ENCODE data around the gene LGALS1. TPM values are rescaled to one million over a fixed set of nuclear protein-coding genes. Genes with fewer than 3 reads are reported as not detected.

The LGALS1 gene
- total and polyA plus RNA-seq, 2 donors (not counting 1 experiment from before 2014, with no cell fraction given): 106 to 207 TPM

GRCh38 chr22:37631448-37632173 lies 43.8 kb upstream of the LGALS1 start:
- Histone ChIP-seq H3K79me2 (ENCODE audit: control insufficient read depth, insufficient read depth, low read length) (peaks cover 2% of the 10 kb centered on the region), H3K36me3 (replicated peaks in 1 of 2; ENCODE audit: control extremely low read depth in 1 of 2, control insufficient read depth in 1 of 2, extremely low read depth in 1 of 2, insufficient read depth in 2 of 2, low read length in 1 of 2) (peaks cover 0 to 17% of the 10 kb centered on the region in 2 experiments), H3K4me3 (ENCODE audit: control extremely low read depth in 1 of 5, extremely low read depth in 1 of 5, insufficient read depth in 1 of 5, low read depth in 2 of 5, low read length in 4 of 5) (no peak overlapping the region), H3K4me2 (replicated peaks; ENCODE audit: low read depth, low read length, poor library complexity, severe bottlenecking) (no peak overlapping the region), H3K9ac (ENCODE audit: low read length) (no peak overlapping the region), H2AFZ (ENCODE audit: insufficient read depth, low read depth, low read length, poor library complexity, severe bottlenecking) (no peak overlapping the region), H3K27ac (ENCODE audit: low read length in 2 of 2) (peak overlapping the region in 1 of 2 donors; percentile 89), H3K27me3 (replicated peaks in 1 of 4; ENCODE audit: control extremely low read depth in 1 of 4, control insufficient read depth in 3 of 4, insufficient read depth in 4 of 4, low read length in 3 of 4) (no peaks in the 10 kb centered on the region), H3K4me1 (ENCODE audit: control insufficient read depth in 2 of 2, insufficient read depth in 2 of 2, low read length in 2 of 2) (peaks cover 58 to 68% of the 10 kb centered on the region in 2 donors), H3K9me3 (ENCODE audit: control extremely low read depth in 1 of 3, control insufficient read depth in 2 of 3, insufficient read depth in 1 of 3, low read length in 2 of 3) (no peaks in the 10 kb centered on the region), H4K20me1 (ENCODE audit: control insufficient read depth, insufficient read depth, low read length, poor library complexity, severe bottlenecking) (no peaks in the 10 kb centered on the region)
- H3K27ac Mint-ChIP-seq: peak overlapping the region; percentile 97
- DNase-seq (no peak), ATAC-seq (ENCODE audit: low read depth) (no peak)
- no peaks in the 10 kb centered on the region for H3K9me3 Mint-ChIP-seq (ENCODE audit: insufficient read depth)
- intact Hi-C loops (cut with micrococcal nuclease): loop anchor here (2.0 to 5.0 kb wide), 3 partner anchors 23 to 116 kb away; partner anchors contain the start of gene GGA1
- CTCF ChIA-PET: interaction anchor here (0.9 to 30.7 kb wide), 5 partner anchors 4 to 46 kb away, joined by 5 to 620 read pairs (median 501); partner anchors contain the start of genes GGA1, LGALS1, NOL12 and PDXP
- POLR2A ChIA-PET: interaction anchor here (0.6 to 3.4 kb wide), 4 partner anchors 11 to 46 kb away, joined by 3 to 27 read pairs (median 11); partner anchors contain the start of gene PDXP
- 94% methylated on average over 19 of the region's 19 CpGs for WGBS (ENCODE audit: insufficient coverage)
- TF ChIP-seq EZH2 (IDR thresholded peaks at IDR 0.05; ENCODE audit: borderline replicate concordance, insufficient read depth, low read depth, low read length, poor library complexity, severe bottlenecking): no peak
- no peak for TF ChIP-seq CTCF (IDR thresholded peaks at IDR 0.05)
- no peaks in the 10 kb centered on the region for H3K27me3 Mint-ChIP-seq
- H3K4me3 Mint-ChIP-seq: no peak overlapping the region
- peaks cover 63% of the 10 kb centered on the region for H3K4me1 Mint-ChIP-seq

Measured in B cell (primary cell).